ENCODE measurements around the gene SLC2A8. TPM values are rescaled to one million over a fixed set of nuclear protein-coding genes. Genes with fewer than 3 reads are reported as not detected.

SLC2A8 gene
- total RNA-seq, 1 donor from 2014 or later, result 21.5 TPM

- H3K9me3 Mint-ChIP-seq (ENCODE audit: unreplicated experiment), result no peaks in the 10 kb centered on the region
- no peak for DNase-seq (ENCODE audit: low spot score)
- H3K27me3 Mint-ChIP-seq (ENCODE audit: unreplicated experiment), result no peaks in the 10 kb centered on the region
- H3K4me3 Mint-ChIP-seq (ENCODE audit: unreplicated experiment), result no peak overlapping the region
- TF ChIP-seq CTCF (IDR thresholded peaks at IDR 0.05; ENCODE audit: unreplicated experiment), result no peak
- H3K4me1 Mint-ChIP-seq (ENCODE audit: unreplicated experiment), result no peaks in the 10 kb centered on the region
- no peaks in the 10 kb centered on the region for H3K36me3 Mint-ChIP-seq (ENCODE audit: low read depth, unreplicated experiment)
- H3K27ac Mint-ChIP-seq (ENCODE audit: unreplicated experiment), result no peak overlapping the region
These were observed 16.5 kb upstream of the SLC2A8 start for GRCh38 chr9:127380479-127380878.

GRCh38 chr9:127382541-127382940, 14.4 kb upstream of the SLC2A8 start:
- Mint-ChIP-seq H3K4me3 (ENCODE audit: unreplicated experiment) (no peak overlapping the region), H3K27ac (ENCODE audit: unreplicated experiment) (no peak overlapping the region), H3K4me1 (ENCODE audit: unreplicated experiment) (no peaks in the 10 kb centered on the region), H3K9me3 (ENCODE audit: unreplicated experiment) (no peaks in the 10 kb centered on the region), H3K27me3 (ENCODE audit: unreplicated experiment) (no peaks in the 10 kb centered on the region), H3K36me3 (ENCODE audit: low read depth, unreplicated experiment) (no peaks in the 10 kb centered on the region)
- no peak for DNase-seq (ENCODE audit: low spot score)
- TF ChIP-seq CTCF (IDR thresholded peaks at IDR 0.05; ENCODE audit: unreplicated experiment), result no peak

GRCh38 chr9:127384016-127384730, 12.8 kb upstream of the SLC2A8 start:
- H3K9me3 Mint-ChIP-seq (ENCODE audit: unreplicated experiment), result no peaks in the 10 kb centered on the region
- no peaks in the 10 kb centered on the region for H3K36me3 Mint-ChIP-seq (ENCODE audit: low read depth, unreplicated experiment)
- no peaks in the 10 kb centered on the region for H3K4me1 Mint-ChIP-seq (ENCODE audit: unreplicated experiment)
- H3K4me3 Mint-ChIP-seq (ENCODE audit: unreplicated experiment), result no peak overlapping the region
- no peak for DNase-seq (ENCODE audit: low spot score)
- no peak overlapping the region for H3K27ac Mint-ChIP-seq (ENCODE audit: unreplicated experiment)
- TF ChIP-seq CTCF (IDR thresholded peaks at IDR 0.05; ENCODE audit: unreplicated experiment), result no peak
- H3K27me3 Mint-ChIP-seq (ENCODE audit: unreplicated experiment), result no peaks in the 10 kb centered on the region

- no peak overlapping the region for H3K27ac Mint-ChIP-seq (ENCODE audit: unreplicated experiment)
- no peak for DNase-seq (ENCODE audit: low spot score)
- no peaks in the 10 kb centered on the region for H3K9me3 Mint-ChIP-seq (ENCODE audit: unreplicated experiment)
- H3K4me1 Mint-ChIP-seq (ENCODE audit: unreplicated experiment), result no peaks in the 10 kb centered on the region
- H3K27me3 Mint-ChIP-seq (ENCODE audit: unreplicated experiment), result no peaks in the 10 kb centered on the region
- no peaks in the 10 kb centered on the region for H3K36me3 Mint-ChIP-seq (ENCODE audit: low read depth, unreplicated experiment)
- no peak overlapping the region for H3K4me3 Mint-ChIP-seq (ENCODE audit: unreplicated experiment)
- TF ChIP-seq CTCF (IDR thresholded peaks at IDR 0.05; ENCODE audit: unreplicated experiment), result no peak
These were observed 12.1 kb upstream of the SLC2A8 start for GRCh38 chr9:127384901-127385300.

GRCh38 chr9:127386249-127386648, 10.7 kb upstream of the SLC2A8 start:
- Mint-ChIP-seq H3K27me3 (ENCODE audit: unreplicated experiment) (peaks cover 2% of the 10 kb centered on the region), H3K27ac (ENCODE audit: unreplicated experiment) (no peak overlapping the region), H3K36me3 (ENCODE audit: low read depth, unreplicated experiment) (no peaks in the 10 kb centered on the region), H3K9me3 (ENCODE audit: unreplicated experiment) (no peaks in the 10 kb centered on the region), H3K4me1 (ENCODE audit: unreplicated experiment) (no peaks in the 10 kb centered on the region), H3K4me3 (ENCODE audit: unreplicated experiment) (no peak overlapping the region)
- no peak for TF ChIP-seq CTCF (IDR thresholded peaks at IDR 0.05; ENCODE audit: unreplicated experiment)
- no peak for DNase-seq (ENCODE audit: low spot score)
